Activated T-cell treated with anti-CD3 and anti-CD28 coated beads for 48 hours (primary cell): ENCODE data around the gene STAT3.
"Not testable (repeated sequence)": the region's sequence is repeated elsewhere in the genome, so short reads cannot be mapped to it uniquely, and the experiment has no call there.

Experiments
- DNase-seq: peaks from one replicate; pipeline ENCODE4 v3.0.0-alpha.2; 2020; ENCODE audit warnings: low read depth

STAT3 gene

DNA sequence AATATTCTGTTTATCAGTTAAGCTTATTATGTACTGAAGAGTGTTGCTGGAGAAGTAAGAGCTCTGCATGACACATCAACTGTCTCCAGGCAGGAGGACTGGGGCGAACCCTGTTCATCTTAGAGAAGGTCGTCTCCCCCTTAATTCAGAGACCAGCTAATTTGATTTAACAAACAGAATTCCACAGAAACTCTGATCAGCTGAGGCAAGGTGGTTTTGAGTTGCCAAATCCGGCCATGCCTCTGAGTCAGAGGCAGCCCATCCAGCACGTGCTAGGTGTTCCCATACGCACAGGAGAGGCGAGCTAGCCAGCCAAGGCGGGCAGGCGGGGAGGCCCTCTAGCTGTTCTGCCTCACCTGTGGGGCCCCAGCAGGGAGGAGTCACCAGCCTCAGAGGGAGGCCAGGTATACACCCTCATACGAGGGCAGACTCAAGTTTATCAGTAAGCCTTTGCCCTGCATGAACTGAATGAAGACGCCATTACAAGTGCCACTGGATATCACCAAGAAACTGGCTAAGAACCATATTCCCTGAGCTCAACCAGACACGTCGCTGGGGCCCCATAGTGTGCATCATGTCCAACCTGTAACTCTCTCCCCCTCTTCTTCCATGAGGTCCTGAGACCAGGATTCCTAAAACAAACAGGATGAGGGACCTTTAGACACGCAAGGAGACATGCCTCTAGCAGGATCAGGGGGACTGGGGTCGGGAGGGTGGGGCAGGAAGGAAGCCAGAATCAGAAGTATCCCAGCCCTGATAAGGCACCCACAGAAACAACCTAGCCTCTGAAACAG is 74.3 kb downstream of the STAT3 start:
- DNase-seq: no peak

GRCh38 chr17:42313389-42313772 is 74.9 kb downstream of the STAT3 start:
- DNase-seq: no peak

GRCh38 chr17:42312285-42313130 is 75.7 kb downstream of the STAT3 start:
- peak; percentile 80 for DNase-seq

- no peak for DNase-seq
Observed at GRCh38 chr17:42312035-42312284, 76.3 kb downstream of the STAT3 start.

DNA sequence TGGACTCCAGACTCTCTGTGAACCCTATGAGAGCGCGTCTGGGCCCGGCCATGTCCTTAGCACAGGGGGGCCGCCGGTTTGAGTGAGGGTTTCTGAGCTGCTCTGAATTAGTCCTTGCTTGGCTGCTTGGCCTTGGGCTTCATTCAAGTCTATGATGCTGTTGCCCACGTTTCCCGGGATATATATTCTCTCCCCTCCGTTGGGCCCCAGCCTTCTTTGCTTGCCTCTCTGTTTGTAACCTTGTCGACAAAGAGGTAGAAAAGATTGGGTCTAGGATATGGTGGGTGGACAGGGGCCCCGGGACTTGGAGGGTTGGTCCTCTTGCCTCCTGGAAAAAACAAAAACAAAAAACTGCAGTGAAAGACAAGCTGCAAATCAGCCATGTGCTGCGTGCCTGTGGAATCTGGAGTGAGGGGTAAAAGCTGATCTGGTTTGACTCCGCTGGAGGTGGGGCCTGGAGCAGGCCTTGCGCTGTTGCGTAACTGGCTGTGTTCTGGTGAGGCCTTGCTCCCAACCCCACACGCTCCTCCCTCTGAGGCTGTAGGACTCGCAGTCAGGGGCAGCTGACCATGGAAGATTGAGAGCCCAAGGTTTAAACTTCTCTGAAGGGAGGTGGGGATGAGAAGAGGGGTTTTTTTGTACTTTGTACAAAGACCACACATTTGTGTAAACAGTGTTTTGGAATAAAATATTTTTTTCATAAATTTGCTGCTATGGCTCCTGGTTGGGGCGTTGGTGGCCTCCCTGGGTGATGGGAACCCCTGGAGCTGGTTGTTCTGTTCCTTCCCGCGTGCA is 76.8 kb downstream of the STAT3 start:
- no peak for DNase-seq

- DNase-seq: no peak
Observed at GRCh38 chr17:42310787-42311215, 77.4 kb downstream of the STAT3 start.

- DNase-seq: no peak
Observed at GRCh38 chr17:42309986-42310786, 78.1 kb downstream of the STAT3 start.

DNA sequence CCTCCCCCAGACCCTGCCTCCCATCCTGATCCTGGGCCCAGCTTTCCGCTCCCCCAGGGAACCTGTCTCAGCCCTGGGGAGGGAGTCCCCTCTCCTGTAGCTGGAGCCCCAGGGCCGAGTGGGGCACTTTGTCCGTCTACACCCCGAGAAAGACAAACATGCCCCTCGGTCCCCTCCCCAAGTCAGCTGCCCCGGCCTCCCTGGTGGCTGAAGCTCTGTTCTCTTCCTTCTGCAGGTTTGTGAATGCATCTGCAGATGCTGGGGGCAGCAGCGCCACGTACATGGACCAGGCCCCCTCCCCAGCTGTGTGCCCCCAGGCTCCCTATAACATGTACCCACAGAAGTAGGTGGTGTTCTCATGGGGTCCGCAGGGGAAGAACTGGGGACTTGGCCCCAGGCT is 79.1 kb downstream of the STAT3 start:
- no peak for DNase-seq

DNA sequence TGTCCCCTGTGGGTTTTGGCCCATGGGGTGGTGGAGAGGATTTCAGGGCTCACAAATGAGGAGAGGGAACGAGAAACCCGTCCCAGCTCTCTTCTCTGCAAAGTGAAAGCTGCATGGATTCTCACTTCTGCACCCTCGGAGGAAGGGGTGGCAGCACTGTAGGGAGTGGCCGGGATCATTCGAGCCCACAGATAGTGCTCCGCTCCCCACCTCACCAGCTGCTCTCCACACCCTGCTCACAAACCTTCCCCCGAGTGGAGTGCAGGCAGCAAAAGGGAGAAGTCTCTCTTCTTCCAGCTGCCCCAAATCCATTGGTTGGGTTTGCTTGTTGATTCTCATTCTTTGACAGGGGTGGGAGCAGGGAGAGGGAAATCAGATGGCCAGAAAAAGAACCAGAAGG is 79.8 kb downstream of the STAT3 start:
- DNase-seq: no peak

GRCh38 chr17:42307362-42307927 is 80.8 kb downstream of the STAT3 start:
- no peak for DNase-seq

GRCh38 chr17:42306385-42306667 is 81.9 kb downstream of the STAT3 start:
- DNase-seq: no peak

- DNase-seq: no peak
Observed at GRCh38 chr17:42305543-42306384, 82.5 kb downstream of the STAT3 start.

GRCh38 chr17:42305031-42305330 is 83.3 kb downstream of the STAT3 start:
- not testable (repeated sequence) for DNase-seq

DNA sequence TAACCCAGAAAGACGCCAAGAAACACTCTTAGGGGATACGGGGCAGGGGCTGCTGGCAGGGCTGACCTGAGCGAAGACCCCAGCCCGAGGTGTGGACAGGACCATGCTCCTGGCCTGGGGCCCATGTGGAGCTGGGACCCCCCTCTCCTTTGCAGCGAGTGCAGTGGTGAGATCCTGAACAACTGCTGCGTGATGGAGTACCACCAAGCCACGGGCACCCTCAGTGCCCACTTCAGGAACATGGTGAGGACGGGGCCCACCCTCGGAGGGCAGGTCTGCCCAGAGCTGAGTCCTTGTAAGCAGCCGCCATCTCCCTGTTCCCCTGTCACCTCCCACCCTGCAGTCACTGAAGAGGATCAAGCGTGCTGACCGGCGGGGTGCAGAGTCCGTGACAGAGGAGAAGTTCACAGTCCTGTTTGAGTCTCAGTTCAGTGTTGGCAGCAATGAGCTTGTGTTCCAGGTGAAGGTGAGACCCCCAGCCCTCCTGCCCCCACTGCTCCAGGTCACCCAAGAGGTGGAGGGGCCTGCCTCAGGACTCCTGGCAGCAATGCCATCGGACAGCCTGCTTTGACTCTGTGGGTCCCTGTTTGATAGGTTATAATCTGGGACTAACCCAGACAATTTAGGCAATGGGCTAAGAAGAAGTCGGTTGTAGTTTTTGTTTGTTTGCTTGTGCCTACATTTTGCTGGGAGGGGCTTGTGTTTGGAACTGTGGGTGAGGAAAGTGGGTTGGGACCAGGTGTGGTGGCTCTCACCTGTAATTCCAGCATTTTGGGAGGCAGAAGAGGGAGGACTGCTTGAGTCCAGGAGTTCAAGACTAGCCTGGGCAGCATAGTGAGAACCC is 83.8 kb downstream of the STAT3 start:
- DNase-seq: no peak

DNA sequence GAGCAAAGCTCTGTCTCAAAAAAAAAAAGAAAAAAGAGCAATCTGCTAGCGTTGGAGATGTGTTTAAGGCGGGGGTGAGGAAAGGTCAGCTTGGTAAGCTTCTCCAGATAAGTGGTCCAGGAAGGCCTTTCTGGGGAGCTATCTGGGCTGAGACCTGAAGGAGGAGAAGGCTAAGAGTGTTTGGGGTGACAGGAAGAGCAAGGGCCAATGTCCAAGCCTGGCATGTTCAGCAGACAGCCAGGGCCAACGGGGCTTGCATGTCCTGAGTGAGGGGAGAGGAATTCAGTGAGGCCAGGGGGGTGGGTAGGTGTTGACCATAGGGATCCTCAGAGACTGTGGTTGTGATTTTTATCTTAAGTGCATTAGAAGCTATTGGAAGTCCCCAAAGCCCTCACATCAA is 84.5 kb downstream of the STAT3 start:
- no peak for DNase-seq

DNA sequence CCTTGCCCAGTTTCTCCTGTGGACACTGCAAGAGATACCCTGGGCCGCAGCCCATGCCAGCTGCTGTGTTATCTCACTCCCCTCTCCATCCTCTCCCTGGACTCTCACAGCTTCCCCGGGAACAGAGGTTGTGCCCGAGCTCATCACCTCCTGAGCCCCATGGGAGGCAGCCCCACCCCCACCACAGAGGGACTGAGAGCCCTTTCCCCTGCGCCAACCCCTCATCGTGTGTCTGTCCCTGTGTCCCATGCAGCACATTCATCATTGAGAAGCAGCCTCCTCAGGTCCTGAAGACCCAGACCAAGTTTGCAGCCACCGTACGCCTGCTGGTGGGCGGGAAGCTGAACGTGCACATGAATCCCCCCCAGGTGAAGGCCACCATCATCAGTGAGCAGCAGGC is 87.2 kb downstream of the STAT3 start:
- DNase-seq: no peak

DNA sequence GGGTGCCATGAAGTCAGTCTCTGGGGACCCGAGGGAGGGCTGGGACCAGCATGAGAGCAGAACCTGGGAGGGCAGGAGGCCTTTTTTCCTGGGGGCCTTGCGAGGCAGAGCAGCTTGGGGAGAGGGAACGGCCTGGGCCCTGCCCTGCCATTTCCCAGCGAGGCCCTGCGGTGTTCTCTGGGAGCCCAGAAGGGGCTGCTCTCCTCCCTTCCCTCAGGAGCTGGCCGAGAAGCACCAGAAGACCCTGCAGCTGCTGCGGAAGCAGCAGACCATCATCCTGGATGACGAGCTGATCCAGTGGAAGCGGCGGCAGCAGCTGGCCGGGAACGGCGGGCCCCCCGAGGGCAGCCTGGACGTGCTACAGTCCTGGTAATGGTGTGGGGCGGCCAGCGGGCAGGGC is 88.3 kb downstream of the STAT3 start:
- not testable (repeated sequence) for DNase-seq

DNA sequence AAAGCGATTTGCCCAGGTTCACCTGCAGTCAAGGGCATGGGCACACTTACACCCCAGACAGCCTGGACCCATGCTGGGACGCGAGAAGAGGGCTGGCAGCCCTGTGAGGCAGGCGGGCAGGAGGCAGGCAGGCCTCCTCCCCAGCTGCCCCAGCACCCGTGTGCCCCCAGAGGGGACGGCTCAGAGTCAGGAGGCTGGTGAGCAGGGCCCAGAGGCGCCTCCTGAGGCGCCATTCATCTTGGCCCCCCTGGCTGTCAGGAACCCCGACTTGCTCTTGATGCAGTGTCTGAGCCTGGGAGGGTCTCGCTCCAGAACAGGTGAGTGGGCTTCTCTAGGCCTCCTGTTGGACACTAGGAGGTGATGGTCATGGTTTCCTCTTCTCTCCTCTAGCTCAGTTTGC is 88.9 kb downstream of the STAT3 start:
- not testable (repeated sequence) for DNase-seq

DNA sequence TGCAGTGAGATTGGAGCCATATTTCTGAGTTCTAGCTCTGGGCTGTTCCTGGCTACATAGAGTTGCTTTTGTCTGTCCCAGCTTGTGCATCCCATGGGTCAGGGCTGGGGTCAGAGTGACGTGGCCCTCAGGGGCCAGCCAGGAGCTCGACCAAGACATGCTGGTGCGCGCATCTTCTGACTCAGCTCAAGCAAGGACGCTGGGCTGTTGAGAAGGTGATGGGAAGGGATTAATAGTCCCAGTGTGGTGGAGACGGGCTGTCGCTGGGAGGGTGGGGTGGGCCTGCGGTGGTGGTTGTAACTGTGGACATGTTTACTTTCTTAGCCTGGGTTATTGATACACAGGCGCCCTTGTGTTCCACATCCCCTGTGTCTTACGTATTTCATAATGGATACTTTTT is 90.5 kb downstream of the STAT3 start:
- DNase-seq: not testable (repeated sequence)

GRCh38 chr17:42296012-42296411 is 92.2 kb downstream of the STAT3 start:
- no peak for DNase-seq
